ENCODE measurements around the gene WWC2.

Gene WWC2

DNA sequence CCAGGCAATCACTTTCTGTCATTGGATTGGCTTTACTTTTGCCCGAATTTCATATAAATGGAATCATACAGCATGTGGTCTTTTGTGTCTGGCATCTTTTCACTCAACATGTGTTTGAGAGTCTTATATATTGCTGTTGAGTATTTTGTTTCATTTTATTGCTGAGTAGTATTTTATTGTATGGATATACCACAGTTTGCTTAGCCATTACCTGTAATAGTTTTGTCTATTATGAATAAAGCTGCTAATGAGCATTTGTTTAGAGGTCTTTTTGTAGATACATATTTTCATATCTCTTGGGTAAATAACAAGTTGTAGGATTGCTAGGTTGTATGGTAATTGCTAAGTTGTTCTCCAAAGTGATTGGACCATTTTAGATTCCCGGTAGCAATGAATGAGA, 105.7 kb downstream of the WWC2 start:
- H3K27ac ChIP-seq, result no peak overlapping the region
- TF ChIP-seq ZFX (IDR thresholded peaks at IDR 0.05), result no peak
- TF ChIP-seq, protein P1, sequence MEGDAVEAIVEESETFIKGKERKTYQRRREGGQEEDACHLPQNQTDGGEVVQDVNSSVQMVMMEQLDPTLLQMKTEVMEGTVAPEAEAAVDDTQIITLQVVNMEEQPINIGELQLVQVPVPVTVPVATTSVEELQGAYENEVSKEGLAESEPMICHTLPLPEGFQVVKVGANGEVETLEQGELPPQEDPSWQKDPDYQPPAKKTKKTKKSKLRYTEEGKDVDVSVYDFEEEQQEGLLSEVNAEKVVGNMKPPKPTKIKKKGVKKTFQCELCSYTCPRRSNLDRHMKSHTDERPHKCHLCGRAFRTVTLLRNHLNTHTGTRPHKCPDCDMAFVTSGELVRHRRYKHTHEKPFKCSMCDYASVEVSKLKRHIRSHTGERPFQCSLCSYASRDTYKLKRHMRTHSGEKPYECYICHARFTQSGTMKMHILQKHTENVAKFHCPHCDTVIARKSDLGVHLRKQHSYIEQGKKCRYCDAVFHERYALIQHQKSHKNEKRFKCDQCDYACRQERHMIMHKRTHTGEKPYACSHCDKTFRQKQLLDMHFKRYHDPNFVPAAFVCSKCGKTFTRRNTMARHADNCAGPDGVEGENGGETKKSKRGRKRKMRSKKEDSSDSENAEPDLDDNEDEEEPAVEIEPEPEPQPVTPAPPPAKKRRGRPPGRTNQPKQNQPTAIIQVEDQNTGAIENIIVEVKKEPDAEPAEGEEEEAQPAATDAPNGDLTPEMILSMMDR (conservative IDR thresholded peaks at IDR 0.05), result no peak

DNA sequence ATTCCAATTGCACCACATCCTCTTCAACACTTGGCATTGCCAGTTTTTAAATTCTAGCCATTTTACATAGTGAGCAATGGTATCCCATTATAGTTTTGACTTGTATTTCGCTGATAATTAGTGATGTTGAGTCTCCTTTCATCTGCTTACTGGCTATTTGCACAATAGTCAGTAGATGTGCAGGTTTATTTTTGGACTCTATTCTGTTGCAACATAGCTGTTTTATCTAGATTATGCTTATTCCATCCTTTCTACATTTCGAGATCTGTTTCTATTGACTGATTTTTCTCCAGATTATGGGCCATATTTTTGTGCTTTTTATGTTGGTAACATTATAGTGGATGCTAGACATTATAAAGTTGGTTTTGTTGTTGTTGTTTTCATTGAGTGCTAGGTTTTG, 106.1 kb downstream of the WWC2 start:
- H3K27ac ChIP-seq, result no peak overlapping the region

DNA sequence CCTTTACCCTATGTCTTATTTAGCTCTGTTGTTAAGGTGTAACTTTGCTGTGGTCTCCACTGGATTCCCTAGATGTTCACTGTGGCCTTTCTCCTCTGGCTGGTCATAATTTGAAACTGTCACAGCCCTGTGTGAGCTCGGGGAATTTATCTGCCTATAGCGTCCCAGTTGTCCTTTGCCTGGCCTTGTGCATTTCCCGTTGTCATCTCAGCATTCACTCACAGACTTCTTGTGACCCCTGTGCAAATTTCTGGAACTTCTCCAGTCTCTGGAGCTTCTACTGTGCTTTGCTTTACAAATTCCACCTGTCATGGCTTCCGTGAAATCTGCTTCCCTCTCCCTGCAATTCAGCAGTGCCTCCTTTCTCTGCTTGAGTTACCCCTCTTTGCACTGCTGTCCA, 106.7 kb downstream of the WWC2 start:
- TF ChIP-seq, protein P1 (conservative IDR thresholded peaks at IDR 0.05), result no peak
- no peak for TF ChIP-seq ZFX (IDR thresholded peaks at IDR 0.05)
- no peak overlapping the region for H3K27ac ChIP-seq

More for the DNA sequence above, 106.1 kb downstream of the WWC2 start:
- TF ChIP-seq, protein P1 (conservative IDR thresholded peaks at IDR 0.05), result no peak
- no peak for TF ChIP-seq ZFX (IDR thresholded peaks at IDR 0.05)

DNA sequence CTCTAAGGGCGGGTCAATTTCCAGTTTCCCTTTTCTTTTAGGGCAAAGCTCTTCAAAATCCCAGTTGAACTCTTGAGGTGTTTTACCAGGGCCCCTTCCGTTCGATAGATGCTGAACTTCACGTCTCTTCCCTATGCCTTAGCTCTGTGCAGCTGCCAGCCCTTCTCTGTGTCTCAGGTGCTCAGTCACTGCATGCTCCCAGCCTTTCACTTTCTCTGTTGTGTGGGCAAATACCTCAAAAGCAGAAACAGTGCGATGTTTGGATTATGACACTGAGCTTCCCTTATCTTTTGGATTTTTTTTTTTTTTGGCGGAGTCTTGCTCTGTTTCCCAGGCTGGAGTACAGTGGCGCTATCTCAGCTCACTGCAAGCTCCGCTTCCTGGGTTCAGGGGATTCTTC, 112.5 kb downstream of the WWC2 start:
- no peak for TF ChIP-seq ZFX (IDR thresholded peaks at IDR 0.05)
- TF ChIP-seq, protein P1 (conservative IDR thresholded peaks at IDR 0.05), result no peak
- no peak overlapping the region for H3K27ac ChIP-seq

DNA sequence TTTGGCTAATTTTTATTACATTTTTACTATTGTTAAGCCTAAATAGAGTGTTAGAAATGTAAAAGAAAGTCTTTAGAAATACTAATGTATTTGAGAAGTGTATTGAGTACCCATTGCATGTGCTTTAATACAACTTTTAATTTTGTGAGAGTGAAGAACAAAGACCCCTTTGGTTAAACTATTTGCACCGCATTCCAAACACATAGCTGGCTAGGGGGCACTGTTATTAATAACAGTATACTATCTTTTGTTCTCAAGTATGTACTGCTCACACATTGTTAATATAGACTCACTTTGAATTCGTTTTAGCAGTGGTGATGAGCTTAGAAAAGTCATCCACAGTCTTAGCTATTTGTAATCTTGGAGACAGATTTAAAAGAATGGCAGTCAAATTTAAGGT, 114.9 kb downstream of the WWC2 start:
- TF ChIP-seq, protein P1 (conservative IDR thresholded peaks at IDR 0.05), result no peak
- TF ChIP-seq ZFX (IDR thresholded peaks at IDR 0.05), result no peak

DNA sequence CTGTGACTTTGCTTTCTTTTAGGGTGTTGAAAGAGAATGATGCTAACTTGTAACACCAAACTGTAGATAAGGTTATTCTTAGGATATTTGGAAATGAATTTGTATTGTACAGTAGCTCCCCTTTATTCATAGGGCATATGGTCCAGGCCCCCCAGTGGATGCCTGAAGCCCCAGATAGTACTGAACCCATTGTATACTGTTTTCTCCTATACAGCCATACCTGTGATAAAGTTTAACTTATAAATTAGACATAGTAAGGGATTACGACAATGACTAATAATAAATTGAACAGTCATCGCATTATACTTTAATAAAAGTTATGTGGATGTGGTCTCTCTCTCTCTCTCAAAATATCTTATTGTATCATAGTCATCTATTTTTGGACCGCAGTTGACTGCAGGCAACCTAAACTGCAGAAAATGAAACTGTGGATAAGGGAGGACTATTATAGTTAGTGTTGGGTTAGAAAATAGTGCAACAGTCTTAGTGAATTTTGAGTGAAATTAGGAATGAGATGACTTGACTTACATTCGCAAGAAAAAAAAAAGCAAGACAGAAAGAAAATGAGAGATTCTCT, 115.9 kb downstream of the WWC2 start:
- TF ChIP-seq, protein P1 (conservative IDR thresholded peaks at IDR 0.05), result no peak
- no peak for TF ChIP-seq ZFX (IDR thresholded peaks at IDR 0.05)
- no peak overlapping the region for H3K27ac ChIP-seq

More for the DNA sequence above, 114.9 kb downstream of the WWC2 start:
- no peak overlapping the region for H3K27ac ChIP-seq

DNA sequence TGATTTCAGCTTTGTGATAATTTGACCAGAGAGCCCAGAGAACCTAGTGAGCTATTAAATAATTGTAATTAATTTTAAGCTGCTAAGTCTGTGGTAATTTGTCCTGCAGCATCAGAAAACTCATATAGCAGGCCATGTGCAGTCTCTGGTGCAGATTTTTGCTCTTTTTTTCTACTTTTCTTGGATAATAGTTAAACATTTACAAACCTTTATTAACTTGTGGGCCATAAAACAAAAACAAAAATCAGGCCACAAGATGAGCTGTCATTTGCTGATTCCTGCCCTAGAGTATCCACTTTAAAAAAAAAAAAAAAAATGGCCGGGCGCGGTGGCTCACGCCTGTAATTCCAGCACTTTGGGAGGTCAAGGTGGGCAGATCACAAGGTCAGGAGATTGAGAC, 121.2 kb downstream of the WWC2 start:
- no peak overlapping the region for H3K27ac ChIP-seq
- TF ChIP-seq, protein P1 (conservative IDR thresholded peaks at IDR 0.05), result no peak
- TF ChIP-seq ZFX (IDR thresholded peaks at IDR 0.05), result no peak

Data from C4-2B (cell line).